Measurements from ENCODE around the gene VSTM4. TPM values are rescaled to one million over a fixed set of nuclear protein-coding genes. Genes with fewer than 3 reads are reported as not detected.

VSTM4 gene
- total RNA-seq, 1 donor from 2014 or later: 0.27 TPM

DNA sequence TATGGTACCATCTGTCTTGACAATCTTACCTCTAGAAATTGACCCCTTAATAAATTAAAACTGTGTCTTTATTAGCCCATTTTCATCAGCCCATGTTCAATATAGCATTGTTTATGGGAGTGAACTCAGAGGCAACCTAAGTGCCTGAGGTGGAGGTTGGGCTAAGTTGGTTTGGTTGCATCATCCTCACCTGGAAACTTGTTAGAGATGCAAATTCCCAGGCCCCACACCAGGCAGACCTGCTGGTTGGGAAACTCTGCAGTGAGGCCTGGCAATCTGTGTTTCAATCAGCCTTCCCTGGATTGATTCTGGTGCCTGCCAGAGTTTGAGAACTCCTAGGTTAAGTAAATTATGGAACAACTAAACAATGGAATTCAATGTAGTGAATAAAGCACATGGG, 27.9 kb upstream of the VSTM4 start:
- intact Hi-C loops (cut with micrococcal nuclease): no loop called here

DNA sequence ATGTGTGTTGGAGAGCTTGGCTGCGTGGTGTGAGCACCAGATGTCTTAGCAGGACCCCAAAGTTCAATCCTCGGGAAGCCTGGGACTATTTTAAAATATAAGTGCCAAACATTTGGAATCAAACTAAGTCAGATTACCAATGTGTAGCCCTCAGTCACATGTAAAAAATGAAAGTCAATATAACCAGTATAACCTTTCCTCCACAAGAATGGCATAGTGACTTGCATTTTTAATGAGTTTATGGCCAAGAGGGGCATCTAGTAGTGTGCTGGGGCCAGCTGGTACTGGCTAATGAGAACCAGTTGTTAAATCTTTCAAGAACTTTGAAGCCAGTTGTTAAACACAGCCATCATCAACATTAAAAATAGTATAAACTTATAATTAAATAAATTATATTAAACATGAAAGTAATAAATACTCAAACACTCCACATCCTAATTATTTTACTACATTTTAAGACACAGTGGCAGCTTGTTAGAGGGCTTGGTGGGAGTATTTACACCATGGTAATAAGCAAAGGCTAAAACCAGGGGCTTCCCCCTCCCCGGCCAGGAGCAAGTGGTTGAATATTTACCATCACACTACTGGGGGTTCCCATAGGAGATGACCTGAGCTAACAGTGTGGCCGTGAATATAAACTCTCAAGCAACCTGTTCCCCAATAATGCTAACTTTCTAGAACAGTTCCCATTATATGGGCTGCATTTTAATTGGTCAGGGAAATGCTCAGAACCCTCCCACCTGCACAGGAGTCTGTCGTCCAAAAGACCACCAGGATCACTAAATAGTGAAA, 26.4 kb upstream of the VSTM4 start:
- intact Hi-C loops (cut with micrococcal nuclease): no loop called here

DNA sequence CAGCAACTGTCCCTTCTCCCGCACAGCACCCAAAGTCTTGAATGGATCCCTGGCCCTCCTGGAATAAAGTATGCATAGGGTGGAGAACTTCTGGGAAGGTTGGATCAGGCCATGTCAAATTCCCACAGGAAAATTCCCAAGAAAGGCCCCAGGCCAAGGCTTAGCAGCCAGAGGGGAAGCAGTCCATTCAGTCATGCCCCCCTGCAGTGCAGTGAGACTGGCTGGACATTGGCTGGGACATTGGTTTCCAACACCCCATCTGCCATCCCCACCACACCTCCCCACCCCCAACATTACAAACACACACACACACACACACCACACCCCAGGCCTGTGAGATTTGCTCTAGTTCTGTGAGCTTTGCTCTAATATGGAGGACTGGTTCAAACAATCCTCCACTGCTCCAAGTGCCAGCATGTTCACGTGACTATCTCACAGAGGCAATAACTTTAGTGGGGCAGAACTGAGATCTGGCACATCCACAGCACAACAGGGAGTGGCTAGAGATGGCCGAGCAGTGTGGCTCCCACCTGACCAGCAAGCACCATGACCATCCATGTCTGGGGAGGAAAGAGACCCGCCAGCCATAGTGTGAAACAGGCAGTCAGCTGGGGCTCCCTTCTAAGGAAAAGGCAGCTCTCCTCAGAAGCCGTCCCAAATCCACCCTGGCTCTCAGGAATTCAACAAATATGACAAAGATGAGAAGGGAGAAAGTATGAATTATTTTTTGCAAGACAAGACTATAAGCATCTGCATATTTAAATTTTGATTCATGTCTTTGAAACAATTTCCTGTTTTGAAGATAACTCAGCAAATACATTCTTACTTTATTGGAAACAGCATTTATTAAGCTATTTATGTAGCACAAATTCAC, 25.2 kb upstream of the VSTM4 start:
- intact Hi-C loops (cut with micrococcal nuclease): no loop called here

DNA sequence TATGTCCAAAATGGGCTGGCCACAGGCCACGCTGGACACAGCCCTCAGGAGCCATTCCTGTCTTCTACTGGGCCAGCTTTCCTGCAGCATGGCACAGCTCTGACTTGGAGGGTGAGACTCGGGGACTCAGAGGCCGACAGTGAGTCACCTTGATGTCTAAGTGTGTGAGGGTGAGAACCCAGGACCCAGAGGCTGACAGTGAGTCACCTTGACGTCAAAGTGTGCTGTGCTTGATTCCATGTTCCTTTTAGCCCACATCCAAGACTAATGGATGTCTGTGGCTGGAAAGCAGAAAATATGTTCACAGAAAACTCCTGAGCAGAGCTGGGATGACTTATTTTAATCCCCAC, 24.5 kb upstream of the VSTM4 start:
- intact Hi-C loops (cut with micrococcal nuclease): no loop called here

DNA sequence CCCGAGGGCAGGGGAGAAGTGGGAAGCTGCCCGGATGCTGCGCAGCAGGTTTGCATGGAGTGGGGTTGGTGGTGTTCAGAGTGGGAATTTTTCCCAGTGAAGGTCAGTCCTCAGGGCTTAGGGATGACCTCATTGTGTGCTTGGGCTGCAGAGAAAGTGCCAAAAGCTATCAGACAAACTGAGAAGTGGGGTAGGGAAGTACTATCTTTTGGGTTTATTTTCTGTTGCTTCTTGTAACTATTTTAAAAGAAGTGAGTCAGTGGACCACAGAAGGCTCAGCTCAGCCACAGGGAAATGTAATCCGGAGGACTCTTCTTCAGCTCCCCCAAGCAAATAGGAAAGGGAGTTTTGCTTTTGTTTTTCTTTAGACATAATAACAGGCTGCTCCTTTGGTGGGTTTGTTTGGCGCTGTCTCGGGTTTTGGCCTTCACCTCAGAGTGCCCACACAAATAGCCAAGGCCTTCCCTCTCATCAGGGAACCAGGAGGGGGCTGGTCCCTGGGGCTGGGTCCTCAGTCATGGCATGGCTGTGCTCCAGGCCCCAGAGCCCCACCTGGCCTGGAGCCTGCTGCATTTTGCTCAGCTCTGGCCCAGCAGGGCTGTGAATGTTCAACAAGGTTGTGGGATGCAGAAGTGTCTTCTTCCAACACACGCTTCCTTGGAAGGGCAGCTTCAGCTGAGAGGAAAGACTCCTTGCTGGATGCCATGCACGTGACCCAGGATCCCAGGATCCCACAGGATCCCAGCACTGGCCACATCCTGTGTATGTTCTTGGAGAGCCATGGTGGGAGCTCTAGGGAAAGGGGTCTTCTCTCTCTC, 23.9 kb upstream of the VSTM4 start:
- intact Hi-C loops (cut with micrococcal nuclease): no loop called here

DNA sequence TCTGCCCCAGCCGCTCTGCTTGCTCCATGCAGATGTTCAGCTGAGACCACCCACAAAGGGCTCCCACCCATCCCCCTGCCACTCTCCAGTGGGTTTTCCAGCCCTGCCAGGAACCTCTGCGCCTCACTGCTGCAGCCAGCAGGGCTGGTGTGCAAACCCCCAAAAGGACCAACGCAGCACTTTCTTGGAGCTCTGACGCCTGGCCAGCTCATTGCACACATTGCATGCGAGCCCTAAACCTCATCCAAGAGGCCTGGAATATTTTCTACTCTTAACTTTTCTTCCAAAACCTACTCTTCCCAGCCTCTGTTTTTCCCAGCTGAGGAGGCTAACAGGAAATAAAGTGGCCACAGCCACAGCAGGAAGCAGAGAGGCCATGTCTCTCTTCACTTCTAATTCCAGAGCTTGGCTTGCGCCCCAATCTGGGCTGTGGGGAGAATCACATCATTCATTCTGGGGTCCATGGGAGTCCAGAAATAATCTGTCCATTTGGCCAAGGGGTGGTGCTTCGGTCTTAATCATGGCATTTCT, 23.1 kb upstream of the VSTM4 start:
- intact Hi-C loops (cut with micrococcal nuclease): no loop called here

DNA sequence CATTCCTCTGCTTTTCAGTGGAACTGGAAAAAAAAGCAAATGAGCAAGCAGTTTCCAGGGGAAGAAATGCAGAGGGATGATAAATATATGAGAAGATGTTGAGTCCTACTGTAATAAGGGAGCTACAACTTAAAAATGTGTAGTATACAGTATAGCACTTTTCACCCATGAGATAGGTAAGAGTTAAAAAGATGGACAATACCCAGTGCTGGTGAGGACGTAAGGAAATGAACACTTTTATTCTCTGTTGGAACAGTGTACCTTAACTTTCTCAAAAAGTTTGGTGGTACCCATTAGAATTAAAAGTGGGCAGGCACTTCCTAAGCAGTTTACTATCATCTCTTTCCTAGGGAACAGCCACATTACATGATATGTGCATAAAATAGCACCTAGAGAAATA, 21.2 kb upstream of the VSTM4 start:
- intact Hi-C loops (cut with micrococcal nuclease): no loop called here

DNA sequence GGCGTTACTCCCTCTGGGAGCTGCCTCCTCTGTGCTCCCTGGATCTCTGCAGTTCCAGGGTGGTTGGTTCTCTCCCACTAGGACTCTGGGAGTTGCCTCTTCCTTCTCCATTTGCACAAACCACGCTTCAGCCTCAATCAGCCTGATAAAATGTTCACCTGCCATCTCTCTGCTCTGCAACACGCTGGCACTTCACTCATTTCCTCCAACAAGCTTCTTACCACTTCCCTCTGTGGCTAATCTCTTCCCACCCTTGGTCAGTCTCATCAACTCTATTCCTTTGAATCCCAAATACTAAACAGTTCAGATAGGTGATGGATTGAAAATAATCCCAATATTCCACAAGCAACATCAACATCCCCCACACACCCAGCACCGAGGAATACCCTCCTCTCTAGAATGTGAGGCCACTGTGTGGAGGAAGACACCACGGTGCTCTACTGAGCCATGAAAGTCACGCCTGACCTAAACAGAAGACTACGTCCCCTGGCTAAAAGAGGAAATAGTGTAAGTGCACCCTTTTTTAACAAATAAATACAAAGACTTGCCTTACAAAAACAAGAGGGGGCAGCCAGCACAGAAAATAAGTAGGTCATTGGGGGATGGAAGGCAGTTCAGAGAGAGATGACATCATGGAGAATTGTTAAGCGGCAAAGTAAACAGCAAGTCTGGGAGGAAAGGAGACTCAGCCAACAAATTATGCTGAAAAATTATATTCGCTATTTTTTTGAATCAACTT, 20.4 kb upstream of the VSTM4 start:
- intact Hi-C loops (cut with micrococcal nuclease): no loop called here

DNA sequence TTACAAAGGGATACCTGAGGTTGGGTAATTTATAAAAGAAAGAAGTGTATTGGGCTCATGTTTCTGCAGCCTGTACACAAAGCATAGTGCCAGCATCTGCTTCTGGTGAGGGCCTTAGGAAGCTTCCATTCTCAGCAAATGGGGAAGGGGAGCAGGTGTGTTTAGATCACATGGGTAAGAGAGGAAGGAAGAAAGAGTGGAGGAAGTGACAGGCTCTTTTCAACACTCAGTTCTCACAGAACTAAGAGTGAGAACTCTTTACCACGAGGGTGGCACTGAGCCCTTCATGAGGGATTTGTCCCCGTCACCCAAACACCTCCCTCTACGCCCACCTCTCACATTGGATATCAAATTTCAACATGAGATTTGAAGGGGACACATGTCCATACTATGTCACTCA, 19.0 kb upstream of the VSTM4 start:
- intact Hi-C loops (cut with micrococcal nuclease): no loop called here

DNA sequence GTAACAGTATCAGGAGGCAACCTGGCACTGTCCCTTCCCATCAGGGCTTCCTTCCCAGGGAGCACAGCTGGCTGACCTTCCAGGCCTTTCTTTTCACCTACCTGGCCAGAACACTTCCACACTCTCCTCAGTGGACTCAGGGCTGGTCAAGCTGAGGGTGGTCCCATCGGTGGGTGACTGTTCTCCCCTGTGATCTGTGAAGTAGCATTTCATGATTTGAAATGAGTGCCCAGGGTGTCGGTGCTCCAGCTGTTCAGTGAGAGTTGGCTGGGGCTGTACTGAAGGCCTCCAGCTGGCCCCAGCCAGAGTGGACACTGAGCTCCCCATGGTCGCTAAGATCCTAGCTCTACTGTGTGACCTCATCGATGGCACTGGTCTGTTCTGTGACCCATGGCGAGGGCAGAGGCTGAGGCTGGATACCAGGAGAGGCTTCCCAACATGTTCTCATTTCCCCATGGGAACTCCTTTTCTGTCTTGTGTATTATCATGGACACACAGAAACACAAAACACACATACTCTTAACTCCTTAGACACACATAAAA, 18.5 kb upstream of the VSTM4 start, which contains the start of gene FAM170B:
Gene FAM170B (minus strand): TSS at position 316 of the 543 bp plus-strand sequence. CDS start 103 bp downstream, at position 213.
- intact Hi-C loops (cut with micrococcal nuclease): no loop called here

DNA sequence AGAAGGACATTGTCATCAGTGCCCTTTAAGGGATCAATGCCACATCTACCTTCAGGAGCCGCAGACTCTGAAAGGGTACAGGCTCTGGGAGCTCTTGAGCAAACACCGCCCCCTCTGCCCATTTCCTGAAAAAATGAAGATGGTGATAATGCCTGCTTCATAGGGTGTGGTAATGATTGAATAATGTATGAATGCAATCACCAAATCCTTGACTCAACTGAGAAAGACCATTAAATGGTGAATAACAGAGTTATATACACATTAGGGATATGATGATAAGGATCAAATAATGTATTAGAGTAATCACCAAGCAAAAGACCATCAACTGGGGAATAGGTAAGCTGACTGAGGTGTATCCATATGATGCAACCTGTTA, 17.0 kb upstream of the VSTM4 start:
- intact Hi-C loops (cut with micrococcal nuclease): no loop called here

DNA sequence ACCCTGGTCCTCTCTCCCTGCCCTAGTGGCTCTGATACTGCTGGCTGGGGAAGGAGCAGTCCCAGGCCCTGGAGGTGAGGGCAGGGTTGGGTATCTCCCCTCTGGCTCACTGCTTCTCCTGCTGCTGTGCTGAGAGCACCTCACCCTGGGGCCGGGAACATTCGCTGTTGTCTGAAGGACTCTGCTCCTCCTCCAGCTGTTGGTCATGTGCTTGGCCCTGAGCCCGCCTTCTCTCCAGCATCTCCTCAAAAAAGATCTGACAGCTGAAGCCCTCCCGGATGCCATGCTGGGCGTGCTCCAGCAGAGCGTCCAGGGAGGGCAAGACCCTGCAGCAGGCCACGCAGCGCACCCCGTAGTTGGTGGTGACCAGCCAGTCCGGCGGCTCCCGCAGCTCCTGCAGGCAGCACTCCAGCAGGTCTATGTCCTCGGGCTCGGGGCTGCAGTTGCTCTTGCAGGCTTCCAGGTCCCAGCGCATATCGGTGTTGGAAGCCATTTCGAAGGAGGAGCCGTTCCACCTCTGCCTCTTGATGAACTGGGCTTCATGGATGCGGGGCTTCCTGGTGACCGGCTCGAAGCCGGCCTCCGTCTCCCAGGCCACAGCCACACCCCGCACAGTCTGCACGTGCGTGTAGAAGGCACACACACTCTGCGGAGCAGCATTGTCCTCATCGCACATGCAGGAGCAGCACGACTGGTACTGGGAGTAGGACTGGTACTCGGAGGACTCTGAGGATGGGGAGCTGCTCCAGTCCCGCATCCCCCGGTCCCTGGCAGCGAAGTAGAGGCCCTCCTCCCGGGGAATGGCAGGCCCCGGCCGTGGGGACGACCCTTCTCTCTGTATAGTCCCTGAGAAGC, 16.4 kb upstream of the VSTM4 start:
- intact Hi-C loops (cut with micrococcal nuclease): no loop called here

DNA sequence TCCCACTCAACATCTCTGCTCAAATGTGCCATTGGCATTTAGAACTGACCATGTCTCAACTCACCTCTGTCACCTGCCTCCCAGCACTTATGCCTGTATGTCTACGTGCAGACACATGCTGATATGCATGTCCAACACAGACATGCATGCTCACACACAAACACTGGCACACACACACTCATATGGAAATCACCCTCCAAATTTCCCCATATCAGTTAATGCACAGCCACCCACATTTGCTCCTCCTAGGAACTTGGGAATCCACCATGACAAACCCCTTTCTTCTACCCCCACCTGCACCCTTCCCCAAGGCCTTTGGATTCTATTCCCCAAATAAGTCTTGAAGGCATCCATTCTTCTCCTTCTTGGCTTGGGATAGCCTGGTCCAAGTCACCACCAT, 14.1 kb upstream of the VSTM4 start:
- intact Hi-C loops (cut with micrococcal nuclease): no loop called here

DNA sequence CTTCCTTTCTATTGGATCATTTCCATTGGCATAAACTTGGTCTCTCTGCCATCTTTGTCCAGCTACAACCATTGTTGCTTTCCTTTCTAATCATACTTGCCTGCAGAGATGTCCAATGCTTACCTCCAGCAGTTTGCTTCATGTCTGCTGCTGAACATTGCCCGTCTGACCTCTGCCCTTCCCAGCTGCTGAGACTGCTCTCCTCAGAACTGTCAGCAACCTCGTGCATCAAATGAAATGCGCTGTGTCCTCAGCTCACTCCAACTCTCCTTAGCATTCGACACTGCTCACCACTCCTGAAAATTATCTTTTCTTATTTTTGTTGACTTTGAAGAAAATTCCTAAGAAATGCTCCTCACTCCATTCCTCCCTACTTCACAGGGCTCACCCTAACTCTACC, 13.5 kb upstream of the VSTM4 start:
- intact Hi-C loops (cut with micrococcal nuclease): no loop called here

DNA sequence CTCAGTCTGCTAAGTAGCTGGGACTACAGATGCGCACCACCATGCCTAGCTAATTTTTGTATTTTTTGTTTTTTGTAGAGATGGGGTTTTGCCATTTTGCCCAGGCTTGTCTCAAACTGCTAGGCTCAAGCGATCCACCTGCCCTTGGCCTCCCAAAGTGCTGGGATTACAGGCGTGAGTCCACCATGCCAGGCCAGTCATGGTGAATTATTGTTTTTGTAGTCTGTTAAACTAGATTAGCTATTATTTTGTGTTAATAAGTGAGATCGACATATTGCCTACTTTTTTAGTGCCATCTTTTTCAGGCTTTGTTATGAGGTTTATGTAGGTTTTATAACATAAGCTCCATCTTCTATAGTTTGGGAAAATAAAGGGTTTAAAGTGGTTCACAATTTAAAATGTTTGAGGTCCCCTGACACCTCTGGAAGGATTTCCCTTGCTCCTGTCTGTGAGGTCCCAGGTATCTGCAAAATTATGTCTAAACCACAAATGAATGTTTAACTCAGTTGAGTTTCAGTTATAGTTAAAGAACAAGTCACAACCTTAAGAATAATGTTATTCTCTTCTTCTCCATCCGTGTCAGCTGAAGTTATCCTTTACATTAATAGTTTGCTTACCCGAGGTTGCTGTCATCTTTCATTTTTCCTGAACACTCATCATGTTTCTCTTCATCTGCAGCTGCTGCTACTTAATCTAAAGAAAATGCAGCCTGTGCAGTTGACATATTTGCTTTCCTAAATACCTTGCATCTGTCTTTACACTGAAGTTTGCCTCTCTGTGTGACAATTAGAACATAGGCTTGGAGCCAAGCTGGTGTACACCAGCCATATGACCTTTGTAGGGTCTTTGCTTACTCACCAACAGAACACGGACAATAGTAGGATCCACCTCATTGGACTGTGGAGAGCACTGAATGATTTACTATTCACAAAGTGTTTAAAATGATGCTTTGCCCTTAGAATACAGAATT, 8.9 kb upstream of the VSTM4 start:
- intact Hi-C loops (cut with micrococcal nuclease): no loop called here

DNA sequence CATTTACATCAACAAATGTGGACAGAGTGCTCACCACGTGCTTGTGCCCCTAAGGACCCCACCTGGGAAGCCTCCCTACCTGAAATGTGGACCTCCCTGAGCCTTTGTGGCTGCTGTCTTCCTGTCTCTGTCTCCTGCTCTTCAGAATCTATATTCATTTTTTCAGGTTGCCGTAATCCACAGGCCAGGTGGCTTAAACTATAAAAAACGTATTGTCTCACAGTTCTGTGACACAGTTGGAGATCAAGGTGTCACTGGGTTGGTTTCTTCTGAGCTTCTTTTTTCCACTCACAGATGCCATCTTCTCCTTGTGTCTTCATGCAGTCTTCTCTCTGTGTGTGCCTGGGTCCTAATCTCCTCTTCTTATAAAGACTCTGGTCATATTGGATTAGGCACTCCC, 5.6 kb upstream of the VSTM4 start:
- intact Hi-C loops (cut with micrococcal nuclease): no loop called here

DNA sequence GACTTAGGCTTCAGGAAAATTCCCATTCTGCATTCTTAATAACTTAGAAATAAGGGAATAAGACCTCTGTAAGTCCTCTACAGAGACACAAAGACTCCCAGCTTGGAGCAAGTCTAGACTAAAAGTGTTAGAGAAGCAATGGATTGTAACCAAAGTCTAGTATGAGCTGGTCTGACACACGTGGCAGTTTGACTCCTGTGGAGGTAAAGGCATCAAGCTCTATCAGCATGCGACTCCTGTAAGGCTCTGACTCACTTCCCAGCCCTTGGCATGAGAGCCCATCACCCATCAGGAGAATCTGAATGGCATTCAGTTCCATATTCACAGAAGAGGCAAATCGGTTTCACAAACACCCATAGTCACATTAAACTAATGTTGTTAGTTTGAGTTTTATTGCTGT, 4.4 kb upstream of the VSTM4 start:
- intact Hi-C loops (cut with micrococcal nuclease): no loop called here

DNA sequence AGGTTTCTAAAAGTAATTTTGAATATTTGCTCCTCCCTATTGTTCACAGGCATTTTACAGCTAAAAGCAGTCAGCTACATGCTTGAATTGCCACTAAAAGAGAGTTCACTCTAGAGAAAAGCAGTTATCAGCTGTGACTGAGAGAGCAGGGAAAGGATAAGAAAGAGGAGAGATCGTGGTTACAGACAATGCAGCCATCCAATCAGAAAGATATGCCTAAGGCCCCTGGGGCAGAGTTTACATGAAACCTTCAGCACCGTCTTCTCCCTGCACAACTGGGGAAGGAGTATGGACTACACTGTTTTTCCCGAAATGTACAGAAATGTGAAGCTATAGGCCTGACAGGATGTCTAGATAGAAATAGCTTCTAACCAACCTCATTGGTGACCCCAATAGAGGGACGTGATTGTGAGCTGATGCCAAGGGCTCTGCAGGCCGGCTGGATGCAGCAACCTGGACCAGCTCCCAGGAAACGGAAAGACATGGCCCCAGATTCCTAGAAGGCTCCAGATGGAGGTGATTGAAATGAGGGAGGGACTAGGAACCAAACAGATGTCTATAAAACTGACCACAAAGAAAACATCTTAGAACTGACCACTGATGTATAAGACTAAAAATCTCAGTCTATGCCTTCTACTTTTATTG, 3.2 kb upstream of the VSTM4 start:
- intact Hi-C loops (cut with micrococcal nuclease): no loop called here

Measured in T-helper 2 cell treated with Interferon-gamma antibody and Interleukin-4, amounts not matched to agents 100 ng/mL and 5 ng/mL, for 36 hours (primary cell).